ENCODE results near the gene KCNN3. TPM values are rescaled to one million over a fixed set of nuclear protein-coding genes. Genes with fewer than 3 reads are reported as not detected.

The KCNN3 gene
- total and polyA plus RNA-seq, 10 donors: 0.13 to 15.1 (median 7.4) TPM

GRCh38 chr1:154695985-154696384, 174.1 kb downstream of the KCNN3 start:
- DNase-seq: no peak
- WGBS, 5 donors: 37 to 49% (median 41%) methylated on average over 2 of the region's 2 CpGs
- no peaks in the 10 kb centered on the region for H3K4me1 ChIP-seq
- no peak overlapping the region for H3K27ac ChIP-seq
- intact Hi-C loops (cut with DNase I; ENCODE audit: low total_unique reads): no loop called here
- TF ChIP-seq POLR2AphosphoS5 (IDR thresholded peaks at IDR 0.05): no peak
- TF ChIP-seq, protein P1, sequence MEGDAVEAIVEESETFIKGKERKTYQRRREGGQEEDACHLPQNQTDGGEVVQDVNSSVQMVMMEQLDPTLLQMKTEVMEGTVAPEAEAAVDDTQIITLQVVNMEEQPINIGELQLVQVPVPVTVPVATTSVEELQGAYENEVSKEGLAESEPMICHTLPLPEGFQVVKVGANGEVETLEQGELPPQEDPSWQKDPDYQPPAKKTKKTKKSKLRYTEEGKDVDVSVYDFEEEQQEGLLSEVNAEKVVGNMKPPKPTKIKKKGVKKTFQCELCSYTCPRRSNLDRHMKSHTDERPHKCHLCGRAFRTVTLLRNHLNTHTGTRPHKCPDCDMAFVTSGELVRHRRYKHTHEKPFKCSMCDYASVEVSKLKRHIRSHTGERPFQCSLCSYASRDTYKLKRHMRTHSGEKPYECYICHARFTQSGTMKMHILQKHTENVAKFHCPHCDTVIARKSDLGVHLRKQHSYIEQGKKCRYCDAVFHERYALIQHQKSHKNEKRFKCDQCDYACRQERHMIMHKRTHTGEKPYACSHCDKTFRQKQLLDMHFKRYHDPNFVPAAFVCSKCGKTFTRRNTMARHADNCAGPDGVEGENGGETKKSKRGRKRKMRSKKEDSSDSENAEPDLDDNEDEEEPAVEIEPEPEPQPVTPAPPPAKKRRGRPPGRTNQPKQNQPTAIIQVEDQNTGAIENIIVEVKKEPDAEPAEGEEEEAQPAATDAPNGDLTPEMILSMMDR (IDR thresholded peaks at IDR 0.05 in 8 of 11, conservative IDR thresholded peaks at IDR 0.05 in 3 of 11): peak in 3 of 11 experiments; percentile 7 to 27 (median 14)
- peaks cover 0 to 8% (median 0%) of the 10 kb centered on the region in 7 donors for H3K27me3 ChIP-seq (replicated peaks in 1 of 7)
- H3K4me3 ChIP-seq: no peak overlapping the region
- no peaks in the 10 kb centered on the region for H3K36me3 ChIP-seq
- H3K9me3 ChIP-seq: no peaks in the 10 kb centered on the region

DNA sequence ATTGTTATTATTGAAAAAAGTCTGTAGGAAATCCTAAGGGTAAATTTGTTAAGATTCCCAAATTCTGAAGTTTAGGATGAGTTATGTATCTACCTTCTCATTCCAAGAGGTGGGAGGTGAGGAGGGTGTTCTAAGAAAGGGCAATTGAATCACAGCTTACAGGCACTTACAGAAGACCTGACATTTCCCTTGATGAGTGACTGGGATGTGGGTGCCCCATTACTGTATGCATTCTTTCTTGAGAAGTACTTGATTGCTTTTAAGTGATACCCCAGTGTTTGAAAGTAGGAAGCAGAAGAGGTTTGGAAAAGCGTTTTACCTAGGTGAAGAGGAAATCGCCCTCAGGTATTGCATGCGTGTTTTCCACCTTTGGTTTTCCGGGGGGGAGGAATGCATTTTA, 175.1 kb downstream of the KCNN3 start:
- no peak for DNase-seq
- H3K4me3 ChIP-seq: no peak overlapping the region
- no peaks in the 10 kb centered on the region for H3K9me3 ChIP-seq
- no peak overlapping the region for H3K27ac ChIP-seq
- no peaks in the 10 kb centered on the region for H3K4me1 ChIP-seq
- 80 to 90% (median 88%) methylated on average over 4 of the region's 4 CpGs for WGBS, 5 donors
- H3K36me3 ChIP-seq: no peaks in the 10 kb centered on the region
- H3K27me3 ChIP-seq (replicated peaks in 1 of 7): peaks cover 0 to 8% (median 0%) of the 10 kb centered on the region in 7 donors
- TF ChIP-seq POLR2AphosphoS5 (IDR thresholded peaks at IDR 0.05): no peak
- TF ChIP-seq POLR2A (IDR thresholded peaks at IDR 0.05): no peak
- TF ChIP-seq, protein P1 (IDR thresholded peaks at IDR 0.05 in 8 of 11, conservative IDR thresholded peaks at IDR 0.05 in 3 of 11): no peak
- intact Hi-C loops (cut with DNase I; ENCODE audit: low total_unique reads): no loop called here

DNA sequence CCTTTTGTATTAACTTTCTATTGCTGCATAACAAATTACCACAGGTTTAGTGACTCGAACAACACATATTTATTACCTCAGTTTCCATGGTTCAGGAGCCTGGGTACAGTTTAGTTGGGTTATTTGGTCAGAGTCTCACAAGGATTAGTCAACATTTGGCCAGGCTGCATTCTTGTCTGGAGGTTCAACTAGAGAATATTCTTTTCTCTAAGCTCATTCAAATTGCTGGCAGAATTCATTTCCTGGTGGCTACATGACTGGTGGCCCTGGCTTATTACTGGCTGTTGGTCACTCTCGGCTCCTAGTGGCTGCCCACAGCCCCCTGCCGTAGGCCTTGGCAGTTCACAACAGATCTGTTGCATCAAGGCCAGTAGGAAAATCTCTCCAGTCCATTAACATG, 181.0 kb downstream of the KCNN3 start:
- intact Hi-C loops (cut with DNase I; ENCODE audit: low total_unique reads): no loop called here
- peaks cover 0 to 3% (median 0%) of the 10 kb centered on the region in 7 donors for H3K27me3 ChIP-seq (replicated peaks in 1 of 7)
- no peaks in the 10 kb centered on the region for H3K9me3 ChIP-seq
- H3K4me1 ChIP-seq: no peaks in the 10 kb centered on the region
- H3K27ac ChIP-seq: no peak overlapping the region
- H3K36me3 ChIP-seq: no peaks in the 10 kb centered on the region
- H3K4me3 ChIP-seq: no peak overlapping the region
- DNase-seq: no peak
- WGBS, 5 donors: 64 to 73% (median 71%) methylated on average over 3 of the region's 3 CpGs
- TF ChIP-seq POLR2AphosphoS5 (IDR thresholded peaks at IDR 0.05) (no peak), POLR2A (IDR thresholded peaks at IDR 0.05) (no peak)
- TF ChIP-seq, protein P1 (IDR thresholded peaks at IDR 0.05 in 8 of 11, conservative IDR thresholded peaks at IDR 0.05 in 3 of 11): no peak

DNA sequence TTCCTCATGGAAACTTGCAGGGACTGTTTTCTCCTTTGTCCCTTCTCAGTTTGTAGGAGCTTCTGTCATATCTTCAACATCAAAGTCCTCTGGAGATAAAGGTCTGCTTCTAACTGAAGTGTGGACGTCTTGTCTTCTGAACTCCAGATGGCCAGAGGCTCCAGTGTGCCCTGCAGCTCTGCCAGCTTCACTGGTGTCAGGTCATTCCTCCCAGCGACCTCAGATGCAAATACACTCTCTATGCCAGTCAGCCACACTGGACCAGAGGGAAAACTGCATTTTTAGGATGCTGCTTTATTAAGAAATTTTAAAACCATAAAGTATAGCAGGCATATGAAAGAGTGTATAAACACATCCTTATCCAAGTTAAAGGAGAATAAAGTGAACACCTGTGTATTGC, 183.6 kb downstream of the KCNN3 start:
- no peak for DNase-seq
- intact Hi-C loops (cut with DNase I; ENCODE audit: low total_unique reads): no loop called here
- Histone ChIP-seq H3K4me1 (no peaks in the 10 kb centered on the region), H3K27me3 (replicated peaks in 1 of 7) (peaks cover 0 to 6% (median 0%) of the 10 kb centered on the region in 7 donors), H3K27ac (no peak overlapping the region), H3K4me3 (no peak overlapping the region), H3K9me3 (no peaks in the 10 kb centered on the region), H3K36me3 (no peaks in the 10 kb centered on the region)
- TF ChIP-seq, protein P1 (IDR thresholded peaks at IDR 0.05 in 8 of 11, conservative IDR thresholded peaks at IDR 0.05 in 3 of 11): no peak
- TF ChIP-seq POLR2AphosphoS5 (IDR thresholded peaks at IDR 0.05) (no peak), POLR2A (IDR thresholded peaks at IDR 0.05) (no peak)
- 22 to 65% (median 47%) methylated on average over 2 of the region's 2 CpGs for WGBS, 5 donors
